HG03175 (cell line): ENCODE measurements around the gene KRTAP10-8.
"Not testable (repeated sequence)": the region's sequence is repeated elsewhere in the genome, so short reads cannot be mapped to it uniquely, and the experiment has no call there.

Experiments used
- ATAC-seq: cut with Tn5 transposase; IDR thresholded peaks from one replicate; pipeline ENCODE4 v1.9.1; 2021; ENCODE audit warnings: mild to moderate bottlenecking, moderate library complexity; ENCODE audit not compliant: unreplicated experiment

The KRTAP10-8 gene

GRCh38 chr21:44612029-44612486, at the start of gene KRTAP10-8:
Gene KRTAP10-8 (plus strand): TSS chr21:44612079. CDS start chr21:44612101, 22 bp downstream.
- no peak for ATAC-seq

GRCh38 chr21:44564099-44564498, 47.8 kb upstream of the KRTAP10-8 start:
- ATAC-seq = no peak

GRCh38 chr21:44564886-44565598, 46.8 kb upstream of the KRTAP10-8 start:
- no peak for ATAC-seq

- ATAC-seq = no peak
These were observed 45.5 kb upstream of the KRTAP10-8 start for GRCh38 chr21:44566403-44566802.

- no peak for ATAC-seq
These were observed 44.3 kb upstream of the KRTAP10-8 start for GRCh38 chr21:44567481-44568171.

GRCh38 chr21:44568261-44568660, 43.6 kb upstream of the KRTAP10-8 start:
- ATAC-seq = no peak

GRCh38 chr21:44568667-44569556, 43.0 kb upstream of the KRTAP10-8 start:
- no peak for ATAC-seq

GRCh38 chr21:44569861-44570517, 41.9 kb upstream of the KRTAP10-8 start:
- ATAC-seq = no peak

- no peak for ATAC-seq
These were observed 40.6 kb upstream of the KRTAP10-8 start for GRCh38 chr21:44571296-44571695.

GRCh38 chr21:44571844-44572782, 39.8 kb upstream of the KRTAP10-8 start:
- ATAC-seq = no peak

GRCh38 chr21:44572959-44573583, 38.8 kb upstream of the KRTAP10-8 start:
- no peak for ATAC-seq

- not testable (repeated sequence) for ATAC-seq
These were observed 38.0 kb upstream of the KRTAP10-8 start, which contains the start of gene KRTAP10-4 for GRCh38 chr21:44573630-44574456. Gene KRTAP10-4 (plus strand): TSS chr21:44573729. CDS start chr21:44573759, 30 bp downstream.

GRCh38 chr21:44574457-44575306, 37.2 kb upstream of the KRTAP10-8 start:
- ATAC-seq = no peak

- no peak for ATAC-seq
These were observed 36.4 kb upstream of the KRTAP10-8 start for GRCh38 chr21:44575307-44576024.

GRCh38 chr21:44576025-44576420, 35.9 kb upstream of the KRTAP10-8 start:
- no peak for ATAC-seq

- no peak for ATAC-seq
These were observed 33.4 kb upstream of the KRTAP10-8 start for GRCh38 chr21:44578371-44579055.
